Astrocyte (in vitro differentiated cells and primary cell): ENCODE measurements around the gene PRKCE.

Experiments
- CTCF ChIP-seq: IDR thresholded peaks from 2 replicates; pipeline ENCODE4 v1.5.1; 2011; ENCODE audit warnings: low read depth, mild to moderate bottlenecking, inconsistent platforms, low read length, moderate library complexity; ENCODE audit not compliant: insufficient read depth
- EZH2 ChIP-seq: IDR thresholded peaks from 2 replicates; pipeline ENCODE4 v1.6.1; 2012; ENCODE audit warnings: mild to moderate bottlenecking, low read length, inconsistent platforms; ENCODE audit not compliant: insufficient read depth

- TF ChIP-seq CTCF (no peak), EZH2 (no peak)
Observed at GRCh38 chr2:46134531-46135227, 483.2 kb downstream of the PRKCE start.
